Measurements from ENCODE around the gene F2RL1. TPM values are rescaled to one million over a fixed set of nuclear protein-coding genes. Genes with fewer than 3 reads are reported as not detected.
A peak's percentile ranks its signal among the peaks of the same experiment; 100 is the strongest.

Gene F2RL1
- total and polyA plus RNA-seq, 2 experiments from 2014 or later = 15.3 to 32.1 TPM

DNA sequence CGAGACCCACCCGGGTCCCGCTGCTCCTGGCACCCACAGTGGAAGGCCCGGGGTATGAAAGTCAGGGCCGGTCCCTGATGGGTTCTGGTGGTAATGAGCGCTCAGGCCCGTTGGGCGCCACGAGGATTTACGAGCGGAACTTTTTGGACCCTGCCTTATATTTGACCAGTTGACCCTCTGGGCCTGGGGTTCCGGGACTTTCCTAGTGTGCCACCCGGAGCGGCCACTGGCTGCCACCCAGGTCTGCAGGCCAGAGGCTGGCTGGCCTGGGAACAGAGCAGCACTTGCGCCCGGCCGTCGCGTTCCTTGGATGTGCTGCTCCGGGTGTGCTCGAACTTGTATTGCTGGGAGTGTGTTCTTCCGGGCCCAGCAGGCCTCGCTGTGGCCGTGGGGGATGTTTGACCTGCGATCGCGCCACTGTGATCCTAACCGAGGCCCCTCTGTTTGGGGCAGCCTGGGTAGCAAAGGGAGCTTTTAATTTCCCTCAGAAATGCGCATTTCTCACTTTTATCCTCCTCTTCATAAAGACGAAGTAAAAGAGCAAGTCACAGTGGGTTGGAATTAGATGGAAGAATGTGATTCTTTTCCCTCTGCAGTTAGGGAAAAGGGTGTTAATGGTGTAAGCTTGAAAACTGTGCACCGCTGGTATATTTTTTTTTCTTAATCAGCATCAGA is 1.2 kb downstream of the F2RL1 start (continued):
- TF ChIP-seq, protein P1, sequence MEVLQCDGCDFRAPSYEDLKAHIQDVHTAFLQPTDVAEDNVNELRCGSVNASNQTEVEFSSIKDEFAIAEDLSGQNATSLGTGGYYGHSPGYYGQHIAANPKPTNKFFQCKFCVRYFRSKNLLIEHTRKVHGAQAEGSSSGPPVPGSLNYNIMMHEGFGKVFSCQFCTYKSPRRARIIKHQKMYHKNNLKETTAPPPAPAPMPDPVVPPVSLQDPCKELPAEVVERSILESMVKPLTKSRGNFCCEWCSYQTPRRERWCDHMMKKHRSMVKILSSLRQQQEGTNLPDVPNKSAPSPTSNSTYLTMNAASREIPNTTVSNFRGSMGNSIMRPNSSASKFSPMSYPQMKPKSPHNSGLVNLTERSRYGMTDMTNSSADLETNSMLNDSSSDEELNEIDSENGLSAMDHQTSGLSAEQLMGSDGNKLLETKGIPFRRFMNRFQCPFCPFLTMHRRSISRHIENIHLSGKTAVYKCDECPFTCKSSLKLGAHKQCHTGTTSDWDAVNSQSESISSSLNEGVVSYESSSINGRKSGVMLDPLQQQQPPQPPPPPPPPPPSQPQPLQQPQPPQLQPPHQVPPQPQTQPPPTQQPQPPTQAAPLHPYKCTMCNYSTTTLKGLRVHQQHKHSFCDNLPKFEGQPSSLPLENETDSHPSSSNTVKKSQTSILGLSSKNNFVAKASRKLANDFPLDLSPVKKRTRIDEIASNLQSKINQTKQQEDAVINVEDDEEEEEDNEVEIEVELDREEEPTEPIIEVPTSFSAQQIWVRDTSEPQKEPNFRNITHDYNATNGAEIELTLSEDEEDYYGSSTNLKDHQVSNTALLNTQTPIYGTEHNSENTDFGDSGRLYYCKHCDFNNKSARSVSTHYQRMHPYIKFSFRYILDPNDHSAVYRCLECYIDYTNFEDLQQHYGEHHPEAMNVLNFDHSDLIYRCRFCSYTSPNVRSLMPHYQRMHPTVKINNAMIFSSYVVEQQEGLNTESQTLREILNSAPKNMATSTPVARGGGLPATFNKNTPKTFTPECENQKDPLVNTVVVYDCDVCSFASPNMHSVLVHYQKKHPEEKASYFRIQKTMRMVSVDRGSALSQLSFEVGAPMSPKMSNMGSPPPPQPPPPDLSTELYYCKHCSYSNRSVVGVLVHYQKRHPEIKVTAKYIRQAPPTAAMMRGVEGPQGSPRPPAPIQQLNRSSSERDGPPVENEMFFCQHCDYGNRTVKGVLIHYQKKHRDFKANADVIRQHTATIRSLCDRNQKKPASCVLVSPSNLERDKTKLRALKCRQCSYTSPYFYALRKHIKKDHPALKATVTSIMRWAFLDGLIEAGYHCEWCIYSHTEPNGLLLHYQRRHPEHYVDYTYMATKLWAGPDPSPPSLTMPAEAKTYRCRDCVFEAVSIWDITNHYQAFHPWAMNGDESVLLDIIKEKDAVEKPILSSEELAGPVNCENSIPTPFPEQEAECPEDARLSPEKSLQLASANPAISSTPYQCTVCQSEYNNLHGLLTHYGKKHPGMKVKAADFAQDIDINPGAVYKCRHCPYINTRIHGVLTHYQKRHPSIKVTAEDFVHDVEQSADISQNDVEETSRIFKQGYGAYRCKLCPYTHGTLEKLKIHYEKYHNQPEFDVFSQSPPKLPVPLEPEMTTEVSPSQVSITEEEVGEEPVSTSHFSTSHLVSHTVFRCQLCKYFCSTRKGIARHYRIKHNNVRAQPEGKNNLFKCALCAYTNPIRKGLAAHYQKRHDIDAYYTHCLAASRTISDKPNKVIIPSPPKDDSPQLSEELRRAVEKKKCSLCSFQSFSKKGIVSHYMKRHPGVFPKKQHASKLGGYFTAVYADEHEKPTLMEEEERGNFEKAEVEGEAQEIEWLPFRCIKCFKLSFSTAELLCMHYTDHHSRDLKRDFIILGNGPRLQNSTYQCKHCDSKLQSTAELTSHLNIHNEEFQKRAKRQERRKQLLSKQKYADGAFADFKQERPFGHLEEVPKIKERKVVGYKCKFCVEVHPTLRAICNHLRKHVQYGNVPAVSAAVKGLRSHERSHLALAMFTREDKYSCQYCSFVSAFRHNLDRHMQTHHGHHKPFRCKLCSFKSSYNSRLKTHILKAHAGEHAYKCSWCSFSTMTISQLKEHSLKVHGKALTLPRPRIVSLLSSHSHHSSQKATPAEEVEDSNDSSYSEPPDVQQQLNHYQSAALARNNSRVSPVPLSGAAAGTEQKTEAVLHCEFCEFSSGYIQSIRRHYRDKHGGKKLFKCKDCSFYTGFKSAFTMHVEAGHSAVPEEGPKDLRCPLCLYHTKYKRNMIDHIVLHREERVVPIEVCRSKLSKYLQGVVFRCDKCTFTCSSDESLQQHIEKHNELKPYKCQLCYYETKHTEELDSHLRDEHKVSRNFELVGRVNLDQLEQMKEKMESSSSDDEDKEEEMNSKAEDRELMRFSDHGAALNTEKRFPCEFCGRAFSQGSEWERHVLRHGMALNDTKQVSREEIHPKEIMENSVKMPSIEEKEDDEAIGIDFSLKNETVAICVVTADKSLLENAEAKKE (CRISPR knock-in tag; IDR thresholded peaks at IDR 0.05) = no peak
- no peak for TF ChIP-seq STAT1 (IDR thresholded peaks at IDR 0.05; ENCODE audit: unreplicated experiment)

DNA sequence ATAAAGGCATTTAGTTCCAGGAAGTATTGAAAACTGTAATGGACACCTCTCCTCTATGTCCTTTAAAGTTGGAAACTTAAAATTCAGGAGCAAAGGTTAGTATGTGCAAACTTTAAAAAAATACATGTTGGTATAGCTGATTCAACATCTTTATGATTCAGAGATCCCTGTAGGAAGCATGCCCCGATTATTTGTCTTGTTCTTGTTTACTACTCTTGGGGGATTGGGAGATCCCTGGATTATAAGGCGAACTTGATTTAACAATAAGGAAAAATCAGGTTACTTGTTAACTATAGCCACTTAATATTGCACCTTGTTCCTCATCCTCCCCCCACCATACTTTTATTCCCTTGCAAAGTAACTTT is 1.7 kb downstream of the F2RL1 start:
- peaks cover 5% of the 10 kb centered on the region; the same call in 1 of the 2 replicates for H3F3A ChIP-seq (replicated peaks; ENCODE audit: low read depth)
- no peaks in the 10 kb centered on the region for H3K36me3 ChIP-seq (ENCODE audit: insufficient read depth)
- H4K20me1 ChIP-seq (replicated peaks; ENCODE audit: insufficient read depth) = peaks cover 4% of the 10 kb centered on the region
- no peaks in the 10 kb centered on the region for H3K9me3 Mint-ChIP-seq
- no peaks in the 10 kb centered on the region; the same call in 1 of the 3 replicates for H3K36me3 Mint-ChIP-seq (ENCODE audit: low read depth)
- no peak overlapping the region for H3K27ac ChIP-seq (ENCODE audit: low read depth)
- H3K9me2 ChIP-seq (ENCODE audit: insufficient read depth) = no peaks in the 10 kb centered on the region
- ATAC-seq = no peak
- H3K4me3 Mint-ChIP-seq = peak overlapping the region; percentile 90
- peaks cover 33% of the 10 kb centered on the region for H3K27me3 ChIP-seq (ENCODE audit: insufficient read depth)
- H3K79me2 ChIP-seq (replicated peaks; ENCODE audit: insufficient read depth) = peaks cover 57% of the 10 kb centered on the region
- peaks cover 23% of the 10 kb centered on the region for H3K27me3 Mint-ChIP-seq (ENCODE audit: insufficient read depth, low read depth, poor library complexity)
- DNase-seq (ENCODE audit: low spot score) = no peak
- peak overlapping the region; percentile 81 for H3K4me2 ChIP-seq
- H3K4me1 ChIP-seq (ENCODE audit: insufficient read depth) = peaks cover 17% of the 10 kb centered on the region
- H3K27ac Mint-ChIP-seq = no peak overlapping the region
- H3K4me1 Mint-ChIP-seq = peaks cover 22% of the 10 kb centered on the region
- H3K4me3 ChIP-seq = peak overlapping the region; percentile 98
- H2AFZ ChIP-seq = no peak overlapping the region
- TF ChIP-seq POLR2AphosphoS5 (IDR thresholded peaks at IDR 0.05; ENCODE audit: low read depth) (no peak), CREB1 (CRISPR knock-in tag; IDR thresholded peaks at IDR 0.05; ENCODE audit: low read depth) (no peak), ZNF331 (CRISPR knock-in tag; IDR thresholded peaks at IDR 0.05; ENCODE audit: low read depth) (no peak), NANOG (IDR thresholded peaks at IDR 0.05; ENCODE audit: borderline replicate concordance) (no peak), EZH2 (IDR thresholded peaks at IDR 0.05; ENCODE audit: low read depth, unreplicated experiment) (no peak), EZH2phosphoT487 (IDR thresholded peaks at IDR 0.05; ENCODE audit: unreplicated experiment) (no peak), STAT1 (IDR thresholded peaks at IDR 0.05; ENCODE audit: unreplicated experiment) (no peak), ZNF114 (CRISPR knock-in tag; IDR thresholded peaks at IDR 0.05) (no peak)
- TF ChIP-seq, protein P2, sequence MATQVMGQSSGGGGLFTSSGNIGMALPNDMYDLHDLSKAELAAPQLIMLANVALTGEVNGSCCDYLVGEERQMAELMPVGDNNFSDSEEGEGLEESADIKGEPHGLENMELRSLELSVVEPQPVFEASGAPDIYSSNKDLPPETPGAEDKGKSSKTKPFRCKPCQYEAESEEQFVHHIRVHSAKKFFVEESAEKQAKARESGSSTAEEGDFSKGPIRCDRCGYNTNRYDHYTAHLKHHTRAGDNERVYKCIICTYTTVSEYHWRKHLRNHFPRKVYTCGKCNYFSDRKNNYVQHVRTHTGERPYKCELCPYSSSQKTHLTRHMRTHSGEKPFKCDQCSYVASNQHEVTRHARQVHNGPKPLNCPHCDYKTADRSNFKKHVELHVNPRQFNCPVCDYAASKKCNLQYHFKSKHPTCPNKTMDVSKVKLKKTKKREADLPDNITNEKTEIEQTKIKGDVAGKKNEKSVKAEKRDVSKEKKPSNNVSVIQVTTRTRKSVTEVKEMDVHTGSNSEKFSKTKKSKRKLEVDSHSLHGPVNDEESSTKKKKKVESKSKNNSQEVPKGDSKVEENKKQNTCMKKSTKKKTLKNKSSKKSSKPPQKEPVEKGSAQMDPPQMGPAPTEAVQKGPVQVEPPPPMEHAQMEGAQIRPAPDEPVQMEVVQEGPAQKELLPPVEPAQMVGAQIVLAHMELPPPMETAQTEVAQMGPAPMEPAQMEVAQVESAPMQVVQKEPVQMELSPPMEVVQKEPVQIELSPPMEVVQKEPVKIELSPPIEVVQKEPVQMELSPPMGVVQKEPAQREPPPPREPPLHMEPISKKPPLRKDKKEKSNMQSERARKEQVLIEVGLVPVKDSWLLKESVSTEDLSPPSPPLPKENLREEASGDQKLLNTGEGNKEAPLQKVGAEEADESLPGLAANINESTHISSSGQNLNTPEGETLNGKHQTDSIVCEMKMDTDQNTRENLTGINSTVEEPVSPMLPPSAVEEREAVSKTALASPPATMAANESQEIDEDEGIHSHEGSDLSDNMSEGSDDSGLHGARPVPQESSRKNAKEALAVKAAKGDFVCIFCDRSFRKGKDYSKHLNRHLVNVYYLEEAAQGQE (IDR thresholded peaks at IDR 0.05; ENCODE audit: unreplicated experiment) = no peak
- TF ChIP-seq, protein P3, sequence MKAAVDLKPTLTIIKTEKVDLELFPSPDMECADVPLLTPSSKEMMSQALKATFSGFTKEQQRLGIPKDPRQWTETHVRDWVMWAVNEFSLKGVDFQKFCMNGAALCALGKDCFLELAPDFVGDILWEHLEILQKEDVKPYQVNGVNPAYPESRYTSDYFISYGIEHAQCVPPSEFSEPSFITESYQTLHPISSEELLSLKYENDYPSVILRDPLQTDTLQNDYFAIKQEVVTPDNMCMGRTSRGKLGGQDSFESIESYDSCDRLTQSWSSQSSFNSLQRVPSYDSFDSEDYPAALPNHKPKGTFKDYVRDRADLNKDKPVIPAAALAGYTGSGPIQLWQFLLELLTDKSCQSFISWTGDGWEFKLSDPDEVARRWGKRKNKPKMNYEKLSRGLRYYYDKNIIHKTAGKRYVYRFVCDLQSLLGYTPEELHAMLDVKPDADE (IDR thresholded peaks at IDR 0.05) = no peak
